ENCODE results near the gene FAP. TPM values are rescaled to one million over a fixed set of nuclear protein-coding genes. Genes with fewer than 3 reads are reported as not detected.

The FAP gene
- total and polyA plus RNA-seq, 2 of the 8 experiments (the other 6 are each of a cell fraction or from before 2014, with no cell fraction given): not detected

- TF ChIP-seq, protein P1, sequence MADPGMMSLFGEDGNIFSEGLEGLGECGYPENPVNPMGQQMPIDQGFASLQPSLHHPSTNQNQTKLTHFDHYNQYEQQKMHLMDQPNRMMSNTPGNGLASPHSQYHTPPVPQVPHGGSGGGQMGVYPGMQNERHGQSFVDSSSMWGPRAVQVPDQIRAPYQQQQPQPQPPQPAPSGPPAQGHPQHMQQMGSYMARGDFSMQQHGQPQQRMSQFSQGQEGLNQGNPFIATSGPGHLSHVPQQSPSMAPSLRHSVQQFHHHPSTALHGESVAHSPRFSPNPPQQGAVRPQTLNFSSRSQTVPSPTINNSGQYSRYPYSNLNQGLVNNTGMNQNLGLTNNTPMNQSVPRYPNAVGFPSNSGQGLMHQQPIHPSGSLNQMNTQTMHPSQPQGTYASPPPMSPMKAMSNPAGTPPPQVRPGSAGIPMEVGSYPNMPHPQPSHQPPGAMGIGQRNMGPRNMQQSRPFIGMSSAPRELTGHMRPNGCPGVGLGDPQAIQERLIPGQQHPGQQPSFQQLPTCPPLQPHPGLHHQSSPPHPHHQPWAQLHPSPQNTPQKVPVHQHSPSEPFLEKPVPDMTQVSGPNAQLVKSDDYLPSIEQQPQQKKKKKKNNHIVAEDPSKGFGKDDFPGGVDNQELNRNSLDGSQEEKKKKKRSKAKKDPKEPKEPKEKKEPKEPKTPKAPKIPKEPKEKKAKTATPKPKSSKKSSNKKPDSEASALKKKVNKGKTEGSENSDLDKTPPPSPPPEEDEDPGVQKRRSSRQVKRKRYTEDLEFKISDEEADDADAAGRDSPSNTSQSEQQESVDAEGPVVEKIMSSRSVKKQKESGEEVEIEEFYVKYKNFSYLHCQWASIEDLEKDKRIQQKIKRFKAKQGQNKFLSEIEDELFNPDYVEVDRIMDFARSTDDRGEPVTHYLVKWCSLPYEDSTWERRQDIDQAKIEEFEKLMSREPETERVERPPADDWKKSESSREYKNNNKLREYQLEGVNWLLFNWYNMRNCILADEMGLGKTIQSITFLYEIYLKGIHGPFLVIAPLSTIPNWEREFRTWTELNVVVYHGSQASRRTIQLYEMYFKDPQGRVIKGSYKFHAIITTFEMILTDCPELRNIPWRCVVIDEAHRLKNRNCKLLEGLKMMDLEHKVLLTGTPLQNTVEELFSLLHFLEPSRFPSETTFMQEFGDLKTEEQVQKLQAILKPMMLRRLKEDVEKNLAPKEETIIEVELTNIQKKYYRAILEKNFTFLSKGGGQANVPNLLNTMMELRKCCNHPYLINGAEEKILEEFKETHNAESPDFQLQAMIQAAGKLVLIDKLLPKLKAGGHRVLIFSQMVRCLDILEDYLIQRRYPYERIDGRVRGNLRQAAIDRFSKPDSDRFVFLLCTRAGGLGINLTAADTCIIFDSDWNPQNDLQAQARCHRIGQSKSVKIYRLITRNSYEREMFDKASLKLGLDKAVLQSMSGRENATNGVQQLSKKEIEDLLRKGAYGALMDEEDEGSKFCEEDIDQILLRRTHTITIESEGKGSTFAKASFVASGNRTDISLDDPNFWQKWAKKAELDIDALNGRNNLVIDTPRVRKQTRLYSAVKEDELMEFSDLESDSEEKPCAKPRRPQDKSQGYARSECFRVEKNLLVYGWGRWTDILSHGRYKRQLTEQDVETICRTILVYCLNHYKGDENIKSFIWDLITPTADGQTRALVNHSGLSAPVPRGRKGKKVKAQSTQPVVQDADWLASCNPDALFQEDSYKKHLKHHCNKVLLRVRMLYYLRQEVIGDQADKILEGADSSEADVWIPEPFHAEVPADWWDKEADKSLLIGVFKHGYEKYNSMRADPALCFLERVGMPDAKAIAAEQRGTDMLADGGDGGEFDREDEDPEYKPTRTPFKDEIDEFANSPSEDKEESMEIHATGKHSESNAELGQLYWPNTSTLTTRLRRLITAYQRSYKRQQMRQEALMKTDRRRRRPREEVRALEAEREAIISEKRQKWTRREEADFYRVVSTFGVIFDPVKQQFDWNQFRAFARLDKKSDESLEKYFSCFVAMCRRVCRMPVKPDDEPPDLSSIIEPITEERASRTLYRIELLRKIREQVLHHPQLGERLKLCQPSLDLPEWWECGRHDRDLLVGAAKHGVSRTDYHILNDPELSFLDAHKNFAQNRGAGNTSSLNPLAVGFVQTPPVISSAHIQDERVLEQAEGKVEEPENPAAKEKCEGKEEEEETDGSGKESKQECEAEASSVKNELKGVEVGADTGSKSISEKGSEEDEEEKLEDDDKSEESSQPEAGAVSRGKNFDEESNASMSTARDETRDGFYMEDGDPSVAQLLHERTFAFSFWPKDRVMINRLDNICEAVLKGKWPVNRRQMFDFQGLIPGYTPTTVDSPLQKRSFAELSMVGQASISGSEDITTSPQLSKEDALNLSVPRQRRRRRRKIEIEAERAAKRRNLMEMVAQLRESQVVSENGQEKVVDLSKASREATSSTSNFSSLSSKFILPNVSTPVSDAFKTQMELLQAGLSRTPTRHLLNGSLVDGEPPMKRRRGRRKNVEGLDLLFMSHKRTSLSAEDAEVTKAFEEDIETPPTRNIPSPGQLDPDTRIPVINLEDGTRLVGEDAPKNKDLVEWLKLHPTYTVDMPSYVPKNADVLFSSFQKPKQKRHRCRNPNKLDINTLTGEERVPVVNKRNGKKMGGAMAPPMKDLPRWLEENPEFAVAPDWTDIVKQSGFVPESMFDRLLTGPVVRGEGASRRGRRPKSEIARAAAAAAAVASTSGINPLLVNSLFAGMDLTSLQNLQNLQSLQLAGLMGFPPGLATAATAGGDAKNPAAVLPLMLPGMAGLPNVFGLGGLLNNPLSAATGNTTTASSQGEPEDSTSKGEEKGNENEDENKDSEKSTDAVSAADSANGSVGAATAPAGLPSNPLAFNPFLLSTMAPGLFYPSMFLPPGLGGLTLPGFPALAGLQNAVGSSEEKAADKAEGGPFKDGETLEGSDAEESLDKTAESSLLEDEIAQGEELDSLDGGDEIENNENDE (IDR thresholded peaks at IDR 0.05; ENCODE audit: insufficient replicate concordance, low read length): no peak
- TF ChIP-seq RBBP5 (IDR thresholded peaks at IDR 0.05; ENCODE audit: borderline replicate concordance, low read depth, low read length) (no peak), SIRT6 (IDR thresholded peaks at IDR 0.05; ENCODE audit: low read length) (no peak), TAF7 (optimal IDR thresholded peaks at IDR 0.05; ENCODE audit: borderline replicate concordance, low read depth, low read length) (no peak), MAFK (IDR thresholded peaks at IDR 0.05; ENCODE audit: low read depth, low read length) (no peak), TBP (IDR thresholded peaks at IDR 0.05; ENCODE audit: low read depth, low read length) (no peak), KDM1A (IDR thresholded peaks at IDR 0.05; ENCODE audit: borderline replicate concordance, low read length) (no peak)
Observed at GRCh38 chr2:162242586-162243280, 512 bp downstream of the FAP start (continued).

Data from H1 (cell line).